Measurements from ENCODE around the gene NRXN2.
"Not testable (repeated sequence)": the region's sequence is repeated elsewhere in the genome, so short reads cannot be mapped to it uniquely, and the experiment has no call there.

NRXN2 gene

GRCh38 chr11:64601605-64602465 is 121.2 kb downstream of the NRXN2 start:
- DNase-seq: no peak

DNA sequence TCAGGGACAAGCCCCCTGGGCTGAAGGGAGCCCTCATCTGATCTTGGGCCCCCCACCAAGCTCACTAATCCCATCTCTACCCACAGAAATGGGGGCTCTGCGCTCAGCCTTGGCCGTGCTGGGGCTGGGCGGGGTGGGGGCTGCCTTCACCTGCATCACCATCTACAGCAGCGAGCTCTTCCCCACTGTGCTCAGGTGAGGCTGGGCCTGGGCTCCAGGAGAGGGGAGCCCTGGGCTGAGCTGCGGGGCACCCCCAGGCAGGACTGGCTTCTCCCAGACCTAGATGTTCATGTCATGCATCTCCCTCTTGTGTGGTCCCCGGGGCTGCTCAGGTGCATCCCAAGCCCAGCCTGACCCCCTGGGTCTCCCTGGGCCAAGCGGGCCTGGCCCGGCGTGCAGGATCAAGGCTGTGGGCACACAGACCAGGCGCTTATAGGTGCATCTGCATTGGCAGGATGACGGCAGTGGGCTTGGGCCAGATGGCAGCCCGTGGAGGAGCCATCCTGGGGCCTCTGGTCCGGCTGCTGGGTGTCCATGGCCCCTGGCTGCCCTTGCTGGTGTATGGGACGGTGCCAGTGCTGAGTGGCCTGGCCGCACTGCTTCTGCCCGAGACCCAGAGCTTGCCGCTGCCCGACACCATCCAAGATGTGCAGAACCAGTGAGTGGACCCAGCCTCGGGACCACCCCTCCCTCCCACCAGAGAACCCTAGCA is 122.6 kb downstream of the NRXN2 start:
- DNase-seq: no peak

- no peak for DNase-seq
Measured at GRCh38 chr11:64599698-64600211, 123.2 kb downstream of the NRXN2 start.

GRCh38 chr11:64598797-64599697 is 124.0 kb downstream of the NRXN2 start:
- DNase-seq: no peak

- no peak for DNase-seq
Measured at GRCh38 chr11:64598106-64598796, 124.7 kb downstream of the NRXN2 start.

DNA sequence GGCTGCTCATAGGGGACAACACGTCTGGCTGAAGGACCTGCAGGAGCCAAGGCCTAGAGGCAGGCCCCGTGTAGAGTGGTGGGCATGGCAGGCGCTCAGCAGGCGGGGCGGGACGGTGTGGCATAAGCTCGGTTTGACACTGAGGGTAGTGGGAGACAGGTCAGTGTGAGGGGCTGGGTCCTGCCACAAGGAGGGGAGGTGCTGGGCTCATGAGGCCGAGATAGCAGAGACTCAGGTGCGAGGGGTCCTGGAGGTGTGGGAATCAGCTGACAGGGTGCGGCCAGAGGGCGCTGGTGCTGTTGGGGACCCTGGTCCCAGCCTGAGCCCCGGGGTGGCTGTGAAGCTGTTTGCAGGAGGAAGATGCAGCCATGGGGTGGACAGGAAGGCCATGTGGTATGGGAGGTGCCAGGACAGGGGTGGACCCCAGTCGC is 125.3 kb downstream of the NRXN2 start:
- no peak for DNase-seq

DNA sequence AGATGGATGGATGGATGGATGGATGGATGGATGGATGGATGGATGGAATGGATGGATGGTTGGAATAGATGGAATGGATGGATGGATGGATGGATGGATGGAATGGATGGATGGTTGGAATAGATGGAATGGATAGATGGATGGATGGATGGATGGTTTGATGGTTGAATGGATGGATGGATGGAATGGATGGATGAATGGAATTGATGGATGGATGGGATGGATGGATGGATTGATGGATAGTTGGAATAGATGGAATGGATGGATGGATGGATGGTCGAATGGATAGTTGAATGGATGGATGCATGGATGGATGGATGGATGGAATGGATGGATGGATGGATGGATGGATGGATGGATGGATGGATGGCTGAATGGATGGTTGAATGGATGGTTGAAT is 127.1 kb downstream of the NRXN2 start:
- not testable (repeated sequence) for DNase-seq

GRCh38 chr11:64594159-64594939 is 128.6 kb downstream of the NRXN2 start:
- DNase-seq: no peak

GRCh38 chr11:64593156-64594105 is 129.6 kb downstream of the NRXN2 start:
- no peak for DNase-seq

- DNase-seq: no peak
Measured at GRCh38 chr11:64592656-64593055, 130.3 kb downstream of the NRXN2 start.

DNA sequence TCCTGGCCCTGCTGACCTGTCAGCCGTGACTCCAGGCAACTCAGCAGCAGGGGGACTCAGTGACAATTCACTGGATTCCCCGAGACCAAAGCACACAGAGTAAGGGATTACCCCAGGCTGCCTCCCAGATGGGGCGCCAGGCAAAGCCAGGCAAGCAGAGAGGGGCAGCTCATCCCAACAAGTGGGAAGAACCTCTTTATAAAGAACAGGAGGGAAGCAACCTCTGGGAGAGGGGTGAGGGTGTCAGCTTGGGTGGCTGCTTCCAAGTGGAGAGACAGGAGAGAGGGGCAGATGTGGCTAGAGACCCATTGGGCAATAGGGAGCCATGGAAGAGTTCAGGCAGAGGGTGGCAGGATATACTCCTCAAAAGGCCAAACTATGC is 130.8 kb downstream of the NRXN2 start:
- no peak for DNase-seq

DNA sequence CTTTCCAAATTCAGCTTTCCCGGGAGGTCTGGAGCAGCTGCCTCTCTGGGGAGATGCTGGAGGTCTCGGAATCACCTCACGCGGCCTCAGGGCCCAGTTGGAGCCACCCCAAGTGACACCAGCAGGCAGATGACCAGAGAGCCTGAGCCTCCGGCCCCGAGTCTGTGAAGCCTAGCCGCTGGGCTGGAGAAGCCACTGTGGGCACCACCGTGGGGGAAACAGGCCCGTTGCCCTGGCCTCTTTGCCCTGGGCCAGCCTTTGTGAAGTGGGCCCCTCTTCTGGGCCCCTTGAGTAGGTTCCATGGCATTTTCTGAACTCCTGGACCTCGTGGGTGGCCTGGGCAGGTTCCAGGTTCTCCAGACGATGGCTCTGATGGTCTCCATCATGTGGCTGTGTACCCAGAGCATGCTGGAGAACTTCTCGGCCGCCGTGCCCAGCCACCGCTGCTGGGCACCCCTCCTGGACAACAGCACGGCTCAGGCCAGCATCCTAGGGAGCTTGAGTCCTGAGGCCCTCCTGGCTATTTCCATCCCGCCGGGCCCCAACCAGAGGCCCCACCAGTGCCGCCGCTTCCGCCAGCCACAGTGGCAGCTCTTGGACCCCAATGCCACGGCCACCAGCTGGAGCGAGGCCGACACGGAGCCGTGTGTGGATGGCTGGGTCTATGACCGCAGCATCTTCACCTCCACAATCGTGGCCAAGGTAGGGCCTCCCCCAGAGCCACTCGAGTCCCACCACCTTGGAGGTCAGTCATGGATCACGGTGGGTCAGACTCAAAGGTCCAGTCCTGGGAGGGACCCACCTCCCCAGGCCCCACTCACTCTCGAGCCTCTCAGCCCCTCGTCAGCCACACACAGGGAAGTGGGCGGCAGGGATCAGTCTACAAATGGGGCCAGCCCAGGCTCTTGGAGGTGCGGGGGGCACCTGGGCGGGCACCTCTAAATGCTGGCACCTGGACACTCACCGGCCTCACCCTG is 131.5 kb downstream of the NRXN2 start:
- no peak for DNase-seq

GRCh38 chr11:64590763-64591221 is 132.2 kb downstream of the NRXN2 start, which contains the start of gene SLC22A12:
SLC22A12 (plus strand) TSS chr11:64591220; CDS start chr11:64591557, 337 bp downstream.
- DNase-seq: no peak

- DNase-seq: no peak
Measured at GRCh38 chr11:64588701-64589100, 134.3 kb downstream of the NRXN2 start.

DNA sequence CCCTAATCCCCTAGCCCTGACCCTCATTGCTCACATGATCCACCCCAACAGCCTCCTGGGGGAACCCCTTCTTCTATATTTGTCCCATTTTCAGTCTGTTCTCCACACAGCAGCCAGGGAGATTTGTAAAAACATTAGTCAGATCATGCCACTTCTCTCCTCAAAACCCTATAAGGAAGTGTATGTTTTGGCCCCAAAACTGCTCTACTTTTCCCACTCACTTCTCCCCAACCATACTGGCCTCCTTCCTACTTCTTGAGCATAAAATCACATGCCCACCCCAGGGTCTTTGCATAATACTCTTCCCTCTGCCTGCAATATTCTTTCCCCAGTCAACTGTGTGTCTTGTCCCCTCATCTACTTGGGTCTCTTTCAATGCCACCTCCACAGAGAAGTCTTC is 136.6 kb downstream of the NRXN2 start:
- DNase-seq: no peak

DNA sequence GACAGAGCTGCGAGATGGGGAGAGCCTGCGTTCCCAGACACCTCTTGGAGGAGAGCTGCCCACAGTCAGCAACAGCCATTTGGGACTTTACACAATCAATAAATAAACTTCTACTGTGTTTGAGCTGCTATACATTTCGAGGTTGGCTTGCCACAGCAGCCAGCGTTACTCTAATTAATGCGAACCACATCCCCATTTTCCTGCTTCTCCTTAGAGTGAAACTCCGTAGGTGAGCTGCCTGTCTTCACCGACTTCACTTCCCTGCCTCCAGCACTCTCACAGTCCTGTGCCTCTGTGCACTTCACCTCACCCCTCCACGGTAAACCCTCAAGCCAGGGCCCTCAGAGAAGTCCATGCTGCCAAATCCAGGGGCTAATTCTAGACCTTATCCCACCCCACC is 137.8 kb downstream of the NRXN2 start:
- DNase-seq: no peak

DNA sequence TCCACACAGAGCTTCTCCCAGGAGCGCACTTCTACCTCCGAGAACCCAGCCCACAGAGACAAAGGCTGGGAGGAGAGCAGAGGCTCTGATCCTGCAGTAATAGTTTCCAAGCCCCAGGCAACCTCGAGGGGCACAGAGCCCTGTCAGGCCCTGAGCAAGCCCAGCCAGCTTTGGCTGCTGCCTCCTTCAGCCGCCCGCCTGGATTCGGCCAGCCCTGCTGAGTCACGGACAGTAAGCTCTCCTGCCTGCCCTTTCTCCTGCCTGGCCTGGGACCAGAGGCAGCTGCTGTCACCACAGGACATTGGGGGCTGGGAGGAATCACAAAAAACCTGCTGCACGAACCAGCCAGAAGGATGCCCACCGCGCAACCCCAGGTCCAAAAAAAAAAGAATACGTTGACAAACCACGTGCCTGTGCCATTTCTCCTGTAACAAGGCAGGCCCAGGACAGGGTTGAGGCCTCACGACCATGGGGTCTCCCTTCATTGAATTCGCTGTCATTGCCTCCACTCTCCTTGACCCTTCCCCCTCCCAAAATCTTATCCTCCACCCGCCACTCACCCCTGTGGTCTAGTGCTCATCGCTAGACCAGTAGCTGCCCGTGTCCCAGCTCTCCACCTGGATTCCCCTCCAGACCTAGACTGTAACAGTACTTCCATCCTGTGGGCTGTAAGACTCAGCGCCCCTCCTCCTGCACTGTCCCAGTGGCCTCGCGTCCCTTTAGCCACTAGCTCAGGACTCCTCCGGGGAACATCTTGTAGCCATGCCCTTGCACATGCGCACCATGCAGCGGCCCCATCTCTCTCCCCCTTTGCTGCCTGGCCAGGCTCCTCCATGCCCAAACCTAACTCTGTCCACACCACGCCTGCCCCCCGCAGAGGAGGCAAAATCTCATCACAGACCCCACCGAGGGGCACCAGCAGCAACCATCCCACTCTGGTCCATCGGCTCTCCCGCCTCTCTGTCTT is 139.4 kb downstream of the NRXN2 start:
- no peak for DNase-seq

- no peak for DNase-seq
Measured at GRCh38 chr11:64582885-64583284, 140.1 kb downstream of the NRXN2 start.
